H1 (cell line): ENCODE measurements around the gene SLC2A11. TPM values are rescaled to one million over a fixed set of nuclear protein-coding genes. Genes with fewer than 3 reads are reported as not detected.

Source experiments
- CTCF ChIA-PET: fragments of 300-600 bp; sonication (Branson Sonifier 250); formaldehyde crosslinking; loops from one replicate; lab custom pipeline; 2021; ENCODE audit not compliant: partially characterized antibody; lab: Charles Lee
- POLR2A ChIA-PET: fragments of 300-600 bp; sonication (Branson Sonifier 250); formaldehyde crosslinking; loops from one replicate; lab custom pipeline; 2021; ENCODE audit warnings: inconsistent platforms; ENCODE audit not compliant: partially characterized antibody; lab: Charles Lee
- DNase-seq, 2 experiments: peaks; one replicate each; pipeline versions ENCODE4 v3.0.0 to v3.0.0-alpha.2; 2010 to 2022; ENCODE audit warnings: low spot score in 2 of 2, low read depth in 1 of 2, mixed read lengths in 1 of 2
- FAIRE-seq: peaks from 2 replicates; lab custom pipeline; 2011; peaks lifted over from hg19 to GRCh38; lab: Jason Lieb, UNC
- H2AFZ ChIP-seq: 2 replicates; pipeline ENCODE4 v1.8.1; 2012; ENCODE audit warnings: low read length, inconsistent platforms
- H2AK5ac ChIP-seq: 2 replicates; pipeline ENCODE4 v1.6.1; 2013; ENCODE audit warnings: low read depth, low read length
- H2BK120ac ChIP-seq: replicated peaks from 2 replicates; pipeline ENCODE3; 2013; ENCODE audit warnings: low read depth, low read length, inconsistent platforms
- H2BK12ac ChIP-seq: 2 replicates; pipeline ENCODE4 v1.6.1; 2013; ENCODE audit warnings: low read depth, low read length
- H2BK15ac ChIP-seq: 2 replicates; pipeline ENCODE4 v1.6.1; 2013; ENCODE audit warnings: low read length
- H2BK20ac ChIP-seq: 2 replicates; pipeline ENCODE4 v1.6.1; 2013; ENCODE audit warnings: low read length
- H2BK5ac ChIP-seq: 2 replicates; pipeline ENCODE4 v1.6.1; 2013; ENCODE audit warnings: low read depth, low read length
- H3K14ac ChIP-seq: 2 replicates; pipeline ENCODE4 v1.6.1; 2013; ENCODE audit warnings: inconsistent platforms; ENCODE audit not compliant: insufficient read length
- H3K18ac ChIP-seq: 2 replicates; pipeline ENCODE4 v1.6.1; 2013; ENCODE audit warnings: low read length; ENCODE audit errors: extremely low read depth
- H3K23ac ChIP-seq: 2 replicates; pipeline ENCODE4 v1.6.1; 2013; ENCODE audit warnings: inconsistent platforms; ENCODE audit not compliant: insufficient read length
- H3K23me2 ChIP-seq: 2 replicates; pipeline ENCODE4 v1.6.1; 2013; ENCODE audit warnings: low read depth, low read length
- H3K27ac ChIP-seq: 2 replicates; pipeline ENCODE4 v1.6.1; 2011; ENCODE audit warnings: low read depth, low read length, inconsistent platforms
- H3K27me3 ChIP-seq, 4 experiments: replicated peaks in 1 of 4; 1 replicate in 1 of 4; 2 replicates in 3 of 4; pipeline versions ENCODE4 v1.6.1 to v1.8.1; 2011 to 2013; ENCODE audit warnings: low read length in 3 of 4, mild to moderate bottlenecking in 3 of 4, inconsistent platforms in 2 of 4, mixed read lengths in 2 of 4, moderate library complexity in 1 of 4; ENCODE audit not compliant: control insufficient read depth in 3 of 4, insufficient read depth in 3 of 4; ENCODE audit errors: extremely low read depth in 1 of 4
- H3K36me3 ChIP-seq, 4 experiments: 2 replicates each; pipeline versions ENCODE4 v1.6.1 to v1.8.1; 2011 to 2013; ENCODE audit warnings: mild to moderate bottlenecking in 4 of 4, low read length in 3 of 4, moderate library complexity in 2 of 4, control low read depth in 1 of 4, inconsistent platforms in 1 of 4; ENCODE audit not compliant: insufficient read depth in 4 of 4, control insufficient read depth in 2 of 4
- H3K4ac ChIP-seq: replicated peaks from 2 replicates; pipeline ENCODE3; 2013; ENCODE audit warnings: low read length, low read depth, mixed read lengths, inconsistent platforms; ENCODE audit not compliant: insufficient read length
- H3K4me1 ChIP-seq, 4 experiments: replicated peaks in 1 of 4; 1 replicate in 1 of 4; 2 replicates in 3 of 4; pipeline versions ENCODE4 v1.6.1 to v1.8.1; 2011 to 2013; ENCODE audit warnings: low read length in 3 of 4, inconsistent platforms in 2 of 4, mixed read lengths in 1 of 4; ENCODE audit not compliant: insufficient read depth in 4 of 4, control insufficient read depth in 3 of 4
- H3K4me2 ChIP-seq, 2 experiments: 2 replicates each; pipeline versions ENCODE4 v1.6.1 to v1.8.1; 2011 to 2013; ENCODE audit warnings: low read depth in 2 of 2, low read length in 2 of 2, control low read depth in 1 of 2, inconsistent platforms in 1 of 2, mild to moderate bottlenecking in 1 of 2; ENCODE audit not compliant: insufficient read depth in 1 of 2
- H3K4me3 ChIP-seq, 4 experiments: fragments of 200-600, 300-600 bp in 1 of 4; sonication (generic), shearing (Covaris generic), sonication (Bioruptor Twin) in 1 of 4; 2 replicates each; pipeline versions ENCODE4 v1.5.1 to v1.8.1; 2011 to 2016; ENCODE audit warnings: low read length in 4 of 4, low read depth in 3 of 4, control low read depth in 2 of 4, inconsistent platforms in 2 of 4, mild to moderate bottlenecking in 2 of 4, mixed read lengths in 1 of 4, moderate library complexity in 1 of 4; ENCODE audit not compliant: insufficient read depth in 2 of 4; ENCODE audit errors: extremely low read depth in 1 of 4
- H3K56ac ChIP-seq: replicated peaks from 2 replicates; pipeline ENCODE3; 2013; ENCODE audit warnings: low read depth, mild to moderate bottlenecking, mixed read lengths, low read length, inconsistent platforms; ENCODE audit not compliant: insufficient read length
- H3K79me1 ChIP-seq: 2 replicates; pipeline ENCODE4 v1.6.1; 2013; ENCODE audit warnings: low read depth, low read length, control low read depth
- H3K79me2 ChIP-seq, 2 experiments: 2 replicates each; pipeline versions ENCODE4 v1.6.1 to v1.8.1; 2012 to 2013; ENCODE audit warnings: low read length in 2 of 2, mild to moderate bottlenecking in 2 of 2, inconsistent platforms in 1 of 2; ENCODE audit not compliant: insufficient read depth in 2 of 2, control insufficient read depth in 1 of 2
- H3K9ac ChIP-seq, 4 experiments: replicated peaks in 1 of 4; 1 replicate in 1 of 4; 2 replicates in 3 of 4; pipeline versions ENCODE4 v1.6.1 to v1.8.1; 2011 to 2013; ENCODE audit warnings: low read depth in 3 of 4, low read length in 3 of 4, control low read depth in 2 of 4, mild to moderate bottlenecking in 2 of 4, moderate library complexity in 2 of 4, inconsistent platforms in 1 of 4; ENCODE audit errors: extremely low read depth in 1 of 4
- H3K9me3 ChIP-seq, 2 experiments: 2 replicates each; pipeline versions ENCODE4 v1.6.1 to v1.8.1; 2012 to 2013; ENCODE audit warnings: mild to moderate bottlenecking in 2 of 2, moderate library complexity in 2 of 2, control low read depth in 1 of 2, inconsistent platforms in 1 of 2, low read depth in 1 of 2, low read length in 1 of 2, mixed read lengths in 1 of 2; ENCODE audit not compliant: insufficient read depth in 2 of 2
- H4K20me1 ChIP-seq, 2 experiments: replicated peaks in 1 of 2; 2 replicates each; pipeline versions ENCODE3 to v1.8.1; 2011 to 2013; ENCODE audit warnings: inconsistent platforms in 2 of 2, low read length in 2 of 2, mild to moderate bottlenecking in 1 of 2; ENCODE audit not compliant: insufficient read depth in 2 of 2, control insufficient read depth in 1 of 2
- H4K5ac ChIP-seq: 2 replicates; pipeline ENCODE4 v1.6.1; 2013; ENCODE audit warnings: low read length, low read depth, mixed read lengths, inconsistent platforms; ENCODE audit not compliant: insufficient read length
- H4K8ac ChIP-seq: 2 replicates; pipeline ENCODE4 v1.8.0; 2013; ENCODE audit warnings: mild to moderate bottlenecking, moderate library complexity, low read length, inconsistent platforms; ENCODE audit not compliant: insufficient read depth; ENCODE audit errors: extremely low read depth
- H4K91ac ChIP-seq: replicated peaks from 2 replicates; pipeline ENCODE3; 2013; ENCODE audit warnings: low read length, mixed read lengths, inconsistent platforms; ENCODE audit not compliant: insufficient read length
- FOSL1 ChIP-seq: IDR thresholded peaks from 2 replicates; pipeline ENCODE4 v1.6.1; 2011; ENCODE audit warnings: mild to moderate bottlenecking, low read depth, low read length, moderate library complexity; ENCODE audit not compliant: insufficient read depth
- KDM5A ChIP-seq: fragments of 200-600 bp; IDR thresholded peaks from 2 replicates; pipeline ENCODE4 v1.7.1; 2012; ENCODE audit warnings: mild to moderate bottlenecking, low read length, inconsistent platforms, mixed read lengths
- POU5F1 ChIP-seq: IDR thresholded peaks from 2 replicates; pipeline ENCODE4 v1.6.1; 2011; ENCODE audit warnings: low read depth, mild to moderate bottlenecking, low read length, moderate library complexity
- SP1 ChIP-seq: IDR thresholded peaks from 2 replicates; pipeline ENCODE4 v1.6.1; 2011; ENCODE audit warnings: low read depth, low read length
- USF2 ChIP-seq: IDR thresholded peaks from 2 replicates; pipeline ENCODE4 v1.6.1; 2011; ENCODE audit warnings: low read length, improper control_type of control experiment
- YY1 ChIP-seq: IDR thresholded peaks from 2 replicates; pipeline ENCODE4 v1.6.1; 2011; ENCODE audit warnings: low read depth, mild to moderate bottlenecking, low read length
- ZNF274 ChIP-seq: IDR thresholded peaks from 2 replicates; pipeline ENCODE4 v1.7.0; 2012; ENCODE audit warnings: low read length, borderline replicate concordance; ENCODE audit errors: extremely low read depth
- whole genome bisulfite sequencing, 2 experiments: shearing (Covaris generic) in 1 of 2; methylation state at CpG; one replicate each; pipeline versions ENCODE4 v1.1.6 to v1.1.7; 2013 to 2015; ENCODE audit warnings: low lambda C conversion rate in 2 of 2, mixed read lengths in 2 of 2, inconsistent platforms in 1 of 2, low coverage in 1 of 2, missing lambda C conversion rate in 1 of 2; ENCODE audit not compliant: insufficient replicate concordance in 2 of 2, insufficient coverage in 1 of 2, insufficient read length in 1 of 2; ENCODE audit errors: extremely low coverage in 1 of 2, missing lambda C conversion rate in 1 of 2; 5-methylcytosine and 5-hydroxymethylcytosine counted together
- polyA plus RNA-seq, 7 experiments: library from polyadenylated mRNA; depleted of rRNA in 3 of 7; stranded (reverse) in 5 of 7; unstranded in 2 of 7; fragments of >200 nt in 5 of 7; fragments of 200-250 nt in 2 of 7; gene quantifications; 1 replicate in 5 of 7; 2 replicates in 1 of 7; 4 replicates in 1 of 7; pipeline versions ENCODE4 v1.2.1 to v1.2.3, GENCODE V29; 2011 to 2013; ENCODE audit warnings: missing spikeins in 2 of 7, mixed read lengths in 2 of 7
- total RNA-seq: library from RNA; stranded (reverse); fragmentation: NEBNext Ultra II Directional; extraction: Animal tissue kit (Norgen Biotek cat#: 25700); gene quantifications from 2 replicates; pipeline ENCODE4 v1.2.1, GENCODE V29; 2021

Gene SLC2A11
- total and polyA plus RNA-seq, 2 of the 8 experiments (the other 6 are each of a cell fraction or from before 2014, with no cell fraction given): 10.7 to 12.5 TPM

- no peaks in the 10 kb centered on the region for H3K79me1 ChIP-seq
These were observed 26.5 kb downstream of the SLC2A11 start for GRCh38 chr22:23884140-23884539.

More at GRCh38 chr22:23884140-23884539, 26.5 kb downstream of the SLC2A11 start:
- Histone ChIP-seq H3K36me3 (no peaks in the 10 kb centered on the region), H2BK12ac (no peak overlapping the region), H2BK20ac (no peak overlapping the region), H4K8ac (no peak overlapping the region; the same call in 1 of the 2 replicates), H3K23me2 (no peaks in the 10 kb centered on the region), H3K4ac (no peak overlapping the region), H3K56ac (no peak overlapping the region), H3K27ac (no peak overlapping the region), H3K79me2 (no peaks in the 10 kb centered on the region), H2AFZ (no peak overlapping the region), H3K27me3 (no peaks in the 10 kb centered on the region), H3K18ac (no peak overlapping the region), H3K4me1 (peaks cover 0 to 3% (median under 1%) of the 10 kb centered on the region in 4 experiments; a peak in 2 of 7 replicates), H3K23ac (no peak overlapping the region), H4K5ac (no peak overlapping the region), H4K20me1 (no peaks in the 10 kb centered on the region), H3K4me3 (no peak overlapping the region), H2BK15ac (no peak overlapping the region), H3K9ac (no peak overlapping the region), H3K9me3 (no peaks in the 10 kb centered on the region), H2AK5ac (no peak overlapping the region), H3K14ac (no peak overlapping the region), H2BK120ac (no peak overlapping the region), H2BK5ac (no peak overlapping the region), H4K91ac (no peak overlapping the region), H3K4me2 (no peak overlapping the region)
- DNase-seq (no peak), FAIRE-seq (no peak)
- CTCF ChIA-PET: interaction anchor here (1.4 to 2.4 kb wide), 2 partner anchors 10 to 27 kb away, joined by 4 to 11 read pairs; partner anchors contain the start of genes MIF and SLC2A11
- TF ChIP-seq USF2 (no peak), FOSL1 (no peak), SP1 (no peak), KDM5A (no peak), YY1 (no peak), ZNF274 (no peak), POU5F1 (no peak)
- 87% methylated on average over 9 of the region's 9 CpGs; no CpG with 5 or more reads in 1 of the 2 experiments for WGBS, 2 experiments
- POLR2A ChIA-PET: interaction anchor here (2.1 kb wide), 1 partner anchor 12 kb away, joined by 6 read pairs; no protein-coding TSS in a partner anchor
